HG03159 (cell line): ENCODE data around the gene LRRC63.
A peak's percentile ranks its signal among the peaks of the same experiment; 100 is the strongest.
"Not testable (repeated sequence)": the region's sequence is repeated elsewhere in the genome, so short reads cannot be mapped to it uniquely, and the experiment has no call there.

ENCODE experiments used
- ATAC-seq: cut with Tn5 transposase; IDR thresholded peaks from one replicate; pipeline ENCODE4 v1.9.1; 2021; ENCODE audit warnings: mild to moderate bottlenecking, moderate library complexity; ENCODE audit not compliant: unreplicated experiment

The LRRC63 gene

GRCh38 chr13:46181840-46182490, 29.8 kb upstream of the LRRC63 start, which contains the start of gene LCP1:
LCP1 (minus strand) TSS chr13:46182177; CDS start chr13:46159662, 22,515 bp downstream.
- ATAC-seq = peak; percentile 75

GRCh38 chr13:46182491-46182877, 29.2 kb upstream of the LRRC63 start:
- ATAC-seq = no peak

DNA sequence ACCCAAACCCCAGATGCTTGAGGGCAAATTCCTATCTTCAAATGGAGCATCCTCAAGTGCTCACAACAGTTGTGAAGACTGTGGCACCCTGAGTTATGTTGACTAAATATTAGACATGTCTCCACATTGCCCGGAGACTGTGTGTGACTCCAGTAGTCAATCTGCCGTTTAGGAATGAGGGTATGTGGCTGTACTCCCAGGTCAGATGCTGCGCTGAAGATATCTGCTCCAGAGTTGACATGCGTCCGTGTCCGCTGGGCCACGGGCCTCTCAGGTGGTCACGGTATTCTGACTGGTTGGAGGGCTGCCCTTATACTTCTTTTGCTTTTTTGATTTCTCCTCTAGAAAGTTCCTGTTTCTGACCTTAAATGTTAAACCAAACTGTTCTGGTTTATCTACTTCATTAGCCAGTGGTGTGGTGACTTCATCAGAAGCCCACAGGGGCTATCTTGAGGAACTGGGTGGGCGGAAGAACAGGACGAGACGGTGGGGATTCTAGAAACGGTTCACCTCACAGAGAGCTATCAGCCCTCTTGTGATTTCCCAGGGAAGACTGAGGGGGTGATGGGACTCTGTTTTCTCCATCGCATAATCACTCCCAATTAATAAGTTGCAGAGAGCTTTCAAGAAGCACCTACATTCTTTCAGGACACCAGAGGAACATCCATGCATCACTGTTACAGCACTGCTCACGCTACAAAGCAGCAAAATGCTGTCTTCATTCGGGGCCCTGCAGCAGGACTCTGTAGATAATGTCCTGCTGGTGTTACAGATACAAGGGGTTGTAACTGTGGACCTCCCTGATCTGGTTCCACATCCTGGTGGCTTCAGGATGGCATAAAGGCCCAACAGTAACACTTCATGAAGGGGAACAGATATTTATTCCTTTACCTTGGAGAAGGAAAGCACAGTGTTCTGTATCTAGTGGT, 28.4 kb upstream of the LRRC63 start:
- ATAC-seq = no peak

DNA sequence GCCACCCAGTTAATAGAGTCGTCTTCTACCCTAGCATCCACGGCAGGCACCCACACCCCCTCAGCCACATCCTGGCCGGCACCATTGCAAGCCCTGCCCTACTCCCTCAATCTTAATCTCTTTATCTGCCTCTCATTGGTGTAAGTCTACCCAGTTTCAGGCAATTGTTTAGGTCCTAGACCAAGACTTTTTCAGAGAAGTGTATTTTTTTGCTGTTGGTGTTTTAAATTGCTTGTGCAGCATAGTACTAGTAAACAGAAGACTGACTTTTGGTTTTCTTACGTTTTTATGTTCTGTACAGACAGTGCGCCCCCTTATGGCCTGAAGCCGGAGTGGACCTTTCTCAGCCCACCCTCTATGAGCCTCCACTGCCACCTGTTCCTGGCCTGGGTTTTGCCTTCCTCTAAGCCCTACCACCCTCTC, 27.4 kb upstream of the LRRC63 start:
- peak; percentile 46 for ATAC-seq

- ATAC-seq = no peak
Measured at GRCh38 chr13:46185634-46186033, 26.1 kb upstream of the LRRC63 start.

DNA sequence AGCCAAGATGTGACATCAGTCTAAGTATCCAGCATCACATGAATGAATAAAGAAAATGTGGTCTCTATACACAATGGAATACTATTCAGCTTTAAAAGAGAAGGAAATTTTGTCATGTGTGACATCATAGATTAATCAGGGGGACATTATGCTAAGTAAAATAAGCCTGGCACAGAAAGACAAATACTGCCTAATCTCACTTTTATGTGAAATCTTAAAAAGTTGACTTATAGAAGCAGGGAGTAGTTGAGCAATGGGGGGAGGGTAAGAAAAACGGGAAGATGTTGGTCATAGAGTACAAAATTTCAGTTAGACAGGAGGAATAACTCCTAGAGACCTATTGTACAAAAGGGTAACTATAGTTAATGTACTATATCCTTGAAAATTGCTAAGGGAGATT, 19.3 kb upstream of the LRRC63 start:
- ATAC-seq = no peak

DNA sequence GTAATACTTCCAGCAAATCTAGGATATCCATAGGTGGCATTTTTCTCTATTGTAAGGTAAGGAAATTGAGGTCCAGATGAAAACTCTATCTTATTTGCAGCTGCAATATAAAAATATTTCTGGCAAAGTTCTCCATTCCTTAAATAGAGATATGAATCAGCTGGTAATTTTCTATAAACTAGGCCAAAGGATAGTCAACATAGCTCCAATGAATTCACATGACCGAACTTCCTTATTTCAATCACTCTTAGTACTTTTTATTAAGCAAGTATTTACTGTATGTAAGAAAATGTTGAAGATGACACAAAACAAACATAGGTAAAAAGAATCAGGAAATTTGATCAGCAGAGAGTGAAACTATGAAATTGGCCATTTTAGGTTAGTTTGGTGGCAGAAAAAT, 16.7 kb upstream of the LRRC63 start:
- ATAC-seq = no peak

DNA sequence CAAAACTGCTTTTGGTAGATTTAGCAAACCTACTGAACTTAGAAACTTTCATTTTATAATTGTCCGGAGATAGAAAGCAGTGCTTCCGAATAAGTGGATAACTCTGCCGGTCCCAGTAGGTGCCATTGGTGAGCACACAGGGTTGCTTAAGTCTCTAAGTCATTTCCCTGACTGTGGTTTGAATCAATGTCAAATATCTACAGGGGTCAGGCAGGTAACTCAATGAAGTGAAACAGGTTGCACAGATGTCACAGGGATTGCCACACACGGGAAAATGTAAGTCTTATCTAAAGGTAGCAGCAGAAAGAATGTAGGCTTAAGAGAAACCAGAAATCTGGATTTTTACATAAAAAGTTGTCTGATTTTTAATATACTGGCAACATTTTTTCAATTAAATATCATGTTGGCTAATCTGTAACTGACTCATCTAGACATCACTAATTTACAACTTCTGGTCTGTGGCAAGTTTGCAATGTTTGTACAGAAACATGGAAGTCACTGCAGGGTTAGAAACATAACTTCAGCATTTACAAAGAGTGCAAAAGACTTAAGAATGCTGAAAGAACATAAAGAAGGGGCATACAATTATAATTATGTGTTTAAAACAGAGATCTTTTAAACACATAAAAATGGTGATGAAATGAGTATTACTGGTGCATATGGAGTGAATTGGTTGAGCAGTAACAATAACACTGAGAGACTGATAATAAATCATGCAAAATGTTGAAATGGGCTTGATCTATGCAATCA, 14.3 kb upstream of the LRRC63 start:
- ATAC-seq = no peak

GRCh38 chr13:46198696-46199193, 13.0 kb upstream of the LRRC63 start:
- ATAC-seq = no peak

DNA sequence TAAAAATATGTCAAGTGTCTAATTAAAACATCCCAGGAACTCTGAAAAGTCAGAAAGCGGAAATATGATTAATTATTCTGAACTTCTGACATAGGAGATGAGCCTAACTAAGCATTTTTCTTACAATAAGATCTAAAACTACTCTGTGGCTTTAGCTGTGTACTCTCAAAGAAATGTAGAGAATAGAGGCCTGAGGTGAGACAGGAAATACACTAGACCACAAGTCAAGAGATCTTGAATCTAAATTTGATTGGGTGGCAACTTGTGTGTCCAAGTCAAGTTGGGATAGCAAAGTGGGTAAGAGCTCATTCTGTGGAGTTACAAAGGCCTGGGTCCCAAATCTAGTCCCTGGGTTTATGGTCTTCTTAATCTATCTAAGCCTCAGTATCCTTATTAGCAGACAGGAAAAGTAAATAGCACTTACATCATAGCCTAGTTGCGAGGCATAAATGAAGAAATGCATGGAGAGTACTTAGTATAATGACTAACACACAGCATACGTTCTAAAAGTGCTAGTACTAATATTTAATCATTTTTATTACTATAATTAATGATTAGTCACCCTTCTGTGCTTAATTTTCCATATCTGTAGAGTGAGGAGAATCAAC, 9.4 kb upstream of the LRRC63 start:
- no peak for ATAC-seq

GRCh38 chr13:46202966-46203365, 8.8 kb upstream of the LRRC63 start:
- no peak for ATAC-seq

DNA sequence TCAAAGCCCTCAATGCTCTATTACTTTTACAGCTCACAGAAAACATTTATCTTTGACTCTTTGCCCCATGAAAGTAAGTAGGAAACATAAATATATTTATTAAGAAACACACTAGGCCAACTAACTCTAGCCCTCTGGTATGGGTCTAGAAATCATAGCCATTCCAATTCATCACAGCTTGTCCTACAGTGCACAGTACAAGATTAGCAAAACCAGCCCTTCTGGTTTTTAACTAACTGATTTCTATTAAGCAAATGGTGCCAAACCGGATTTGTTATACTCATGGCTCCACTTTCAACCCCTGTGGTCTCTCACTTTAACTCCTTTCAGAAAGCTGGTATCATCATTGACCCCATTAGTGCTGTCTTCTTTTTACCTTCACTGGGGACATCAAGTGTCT, 5.6 kb upstream of the LRRC63 start:
- ATAC-seq = no peak

GRCh38 chr13:46207828-46208227, 3.9 kb upstream of the LRRC63 start:
- no peak for ATAC-seq

DNA sequence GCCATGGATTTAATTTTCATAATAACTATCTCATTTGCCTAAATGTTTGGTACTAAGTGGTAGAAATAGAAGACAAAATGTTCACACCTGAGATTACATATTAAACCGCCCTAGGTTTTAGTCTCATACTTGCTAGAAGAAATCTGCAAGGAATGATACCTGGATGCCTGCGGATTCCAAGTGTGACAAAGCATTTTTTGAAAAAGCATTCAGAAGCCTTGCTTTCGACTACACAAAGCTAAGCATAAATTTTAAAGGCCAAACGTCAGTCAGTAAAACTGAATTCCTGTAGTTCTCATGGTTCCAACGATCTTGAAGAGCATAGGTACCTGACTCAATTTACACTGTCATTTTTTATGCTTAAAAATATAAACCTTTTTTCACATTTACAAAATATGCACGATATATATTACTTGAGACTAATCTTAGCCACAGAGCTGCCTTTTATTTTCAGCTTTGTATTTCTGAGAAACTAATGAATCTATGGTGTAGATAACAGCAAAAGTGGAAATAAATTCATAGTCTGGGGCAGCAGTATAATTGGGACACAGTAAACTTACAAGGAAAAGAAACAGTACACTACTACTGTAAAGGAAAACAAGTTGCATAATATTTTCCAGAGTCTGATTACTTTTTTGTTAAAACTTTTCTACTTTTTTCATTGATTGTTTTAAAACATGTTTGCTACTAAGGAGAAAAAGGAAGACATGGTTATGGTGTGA, 1.2 kb upstream of the LRRC63 start:
- ATAC-seq = no peak

DNA sequence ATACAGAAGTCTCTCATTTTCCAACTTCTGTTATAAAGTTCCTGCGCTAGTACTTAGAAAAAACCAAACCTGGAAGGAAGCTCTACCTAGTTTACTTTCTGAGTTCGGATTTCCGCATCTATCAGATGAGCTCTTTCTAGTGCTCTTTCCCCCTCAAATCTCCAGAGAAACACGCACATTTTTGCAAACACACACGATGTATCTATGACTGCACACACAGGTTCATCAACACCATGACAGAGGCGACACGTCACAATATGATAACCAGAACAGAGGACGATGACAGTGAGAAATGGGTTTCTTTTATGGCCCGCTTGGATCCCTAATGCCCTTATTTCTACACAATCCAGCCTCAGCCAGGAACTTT, 629 bp upstream of the LRRC63 start:
- peak; percentile 27 for ATAC-seq

DNA sequence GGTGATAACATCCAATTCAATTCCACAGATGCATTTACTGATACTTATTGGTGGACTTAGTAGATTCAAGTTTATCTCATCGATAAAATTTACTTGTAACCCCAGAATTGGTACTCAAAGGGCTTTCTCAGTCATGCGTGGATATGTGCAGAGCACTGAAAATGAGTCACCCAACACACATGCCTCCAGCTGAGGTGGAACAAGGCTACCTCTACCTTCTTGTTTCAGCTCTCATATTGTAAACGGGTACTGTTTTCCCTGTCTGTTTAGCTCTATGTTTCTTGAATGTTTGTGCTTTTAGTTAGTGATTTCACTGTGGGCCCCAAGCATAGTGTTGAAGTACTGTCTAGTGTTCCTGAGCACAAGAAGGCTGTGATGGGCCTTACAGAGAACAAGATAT, 1.5 kb downstream of the LRRC63 start:
- ATAC-seq = no peak

GRCh38 chr13:46214741-46215140, 3.0 kb downstream of the LRRC63 start:
- ATAC-seq = not testable (repeated sequence)

- not testable (repeated sequence) for ATAC-seq
Measured at GRCh38 chr13:46220234-46220633, 8.5 kb downstream of the LRRC63 start.

GRCh38 chr13:46229251-46229650, 17.5 kb downstream of the LRRC63 start:
- ATAC-seq = no peak

DNA sequence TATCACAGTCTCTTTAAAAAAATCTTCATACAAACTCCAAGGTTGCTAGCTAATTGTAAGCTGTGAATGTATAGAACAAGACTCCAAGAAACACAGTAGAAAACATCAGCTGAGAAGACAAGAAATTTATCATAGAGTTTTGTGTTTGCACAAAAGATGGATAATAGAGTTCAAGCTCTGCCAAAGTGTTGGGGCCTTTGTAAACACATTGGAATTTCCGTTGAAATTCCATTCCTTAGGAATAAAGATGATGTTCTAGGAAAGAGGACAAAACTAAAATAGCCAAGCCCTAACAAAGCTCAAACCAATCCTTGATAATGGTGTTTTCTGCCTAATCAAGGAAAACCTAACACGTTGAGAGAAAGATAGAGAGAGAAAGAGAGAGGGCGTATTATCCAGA, 20.6 kb downstream of the LRRC63 start:
- no peak for ATAC-seq
